BLaER1 (cell line): Measurements from ENCODE around the gene SLC29A4.
"Not testable (repeated sequence)": the region's sequence is repeated elsewhere in the genome, so short reads cannot be mapped to it uniquely, and the experiment has no call there.

Experiments used
- H3K27ac ChIP-seq: shearing (Covaris generic); formaldehyde crosslinking; 2 replicates; pipeline ENCODE4 v1.8.1; 2022
- H3K27me3 ChIP-seq: shearing (Covaris generic); formaldehyde crosslinking; 2 replicates; pipeline ENCODE4 v1.8.1; 2022
- H3K36me3 ChIP-seq: shearing (Covaris generic); formaldehyde crosslinking; 2 replicates; pipeline ENCODE4 v1.8.1; 2022
- H3K4me1 ChIP-seq: shearing (Covaris generic); formaldehyde crosslinking; 2 replicates; pipeline ENCODE4 v1.8.1; 2022
- H3K4me2 ChIP-seq: shearing (Covaris generic); formaldehyde crosslinking; 2 replicates; pipeline ENCODE4 v1.8.1; 2022
- H3K4me3 ChIP-seq: shearing (Covaris generic); formaldehyde crosslinking; 2 replicates; pipeline ENCODE4 v1.8.1; 2022
- H3K9ac ChIP-seq: shearing (Covaris generic); formaldehyde crosslinking; 2 replicates; pipeline ENCODE4 v1.8.1; 2022
- H3K9me3 ChIP-seq: shearing (Covaris generic); formaldehyde crosslinking; 2 replicates; pipeline ENCODE4 v1.8.1; 2022
- H4K20me1 ChIP-seq: shearing (Covaris generic); formaldehyde crosslinking; 2 replicates; pipeline ENCODE4 v1.8.1; 2022
- Cebpa-rat ChIP-seq: shearing (Covaris generic); IDR thresholded peaks from 2 replicates; pipeline ENCODE4 v1.8.1; 2022

SLC29A4 gene

DNA sequence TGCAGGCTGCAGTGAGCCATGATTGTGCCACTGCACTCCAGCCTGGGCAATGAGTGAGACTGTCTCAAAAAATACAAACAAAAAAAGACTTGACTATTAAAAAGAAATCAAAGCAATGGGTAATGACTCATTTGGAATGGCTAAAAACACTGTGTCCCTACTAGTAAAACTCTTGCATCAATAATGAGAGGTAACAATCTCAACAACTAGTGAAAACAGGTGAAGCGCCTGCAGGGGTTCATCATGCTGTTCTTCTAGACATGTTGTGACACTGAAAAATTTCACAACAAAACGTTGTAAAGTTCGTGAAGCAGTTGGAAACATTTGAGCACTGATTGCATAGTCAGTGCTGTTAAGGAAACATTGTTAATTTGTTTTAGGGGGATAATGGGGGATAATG lies 26.9 kb upstream of the SLC29A4 start:
- Histone ChIP-seq H3K27me3 (no peaks in the 10 kb centered on the region), H3K36me3 (no peaks in the 10 kb centered on the region), H3K4me1 (peaks cover 5% of the 10 kb centered on the region; the same call in 1 of the 2 replicates), H3K9me3 (no peaks in the 10 kb centered on the region), H3K9ac (no peak overlapping the region), H3K4me3 (no peak overlapping the region), H4K20me1 (no peaks in the 10 kb centered on the region), H3K27ac (no peak overlapping the region), H3K4me2 (no peak overlapping the region)
- no peak for TF ChIP-seq Cebpa-rat

DNA sequence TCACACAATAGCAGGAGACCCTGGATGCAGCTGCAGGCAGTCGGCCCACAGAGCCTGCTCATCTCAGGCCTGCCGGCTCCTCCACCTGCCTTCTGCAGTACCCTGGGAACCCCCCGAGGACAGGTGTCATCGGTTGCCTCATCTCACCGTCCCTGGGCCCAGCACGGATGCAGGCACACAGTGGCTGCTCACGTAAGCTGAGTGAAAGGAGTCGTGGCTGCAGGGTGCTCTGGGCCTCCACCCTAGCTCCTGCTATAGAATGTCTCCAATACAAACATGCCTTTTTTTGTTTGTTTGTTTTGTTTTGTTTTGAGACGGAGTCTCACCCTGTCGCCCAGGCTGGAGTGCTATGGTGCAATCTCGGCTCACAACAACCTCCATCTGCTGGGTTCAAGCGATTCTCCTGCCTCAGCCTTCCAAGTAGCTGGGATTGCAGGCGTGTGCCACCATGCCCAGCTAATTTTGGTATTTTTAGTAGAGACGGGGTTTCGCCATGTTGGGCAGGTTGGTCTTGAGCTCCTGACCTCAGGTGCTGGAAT lies 22.1 kb upstream of the SLC29A4 start:
- not testable (repeated sequence) for H3K4me3 ChIP-seq, H3K4me2 ChIP-seq, H3K9me3 ChIP-seq, H3K36me3 ChIP-seq, H4K20me1 ChIP-seq, H3K9ac ChIP-seq, H3K27ac ChIP-seq, H3K27me3 ChIP-seq
- H3K4me1 ChIP-seq = peaks cover 12% of the 10 kb centered on the region

DNA sequence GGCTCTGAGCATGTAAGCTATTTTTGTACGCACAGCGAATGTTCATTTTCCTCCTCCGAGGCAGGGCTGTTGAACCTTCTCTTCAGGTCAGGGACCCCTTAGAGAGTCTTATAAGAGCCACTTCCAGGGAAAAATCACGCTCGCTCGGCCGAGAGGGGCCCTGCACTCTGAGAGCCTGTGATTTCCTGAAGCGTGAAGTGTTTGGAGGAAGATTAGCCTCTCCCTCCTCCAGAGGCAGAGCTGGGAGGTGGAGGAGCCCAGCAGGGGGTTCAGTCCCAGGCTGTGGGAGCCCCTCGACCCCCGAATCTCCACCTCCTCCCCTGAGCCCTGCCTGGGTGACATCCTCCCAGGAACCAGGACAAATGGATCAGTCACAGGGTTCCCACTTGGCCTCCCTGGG lies 19.7 kb upstream of the SLC29A4 start:
- not testable (repeated sequence) for H3K4me2 ChIP-seq, H3K27me3 ChIP-seq, H3K9me3 ChIP-seq, H3K36me3 ChIP-seq, H3K27ac ChIP-seq, H4K20me1 ChIP-seq, H3K4me3 ChIP-seq, H3K9ac ChIP-seq
- peaks cover 18% of the 10 kb centered on the region for H3K4me1 ChIP-seq

DNA sequence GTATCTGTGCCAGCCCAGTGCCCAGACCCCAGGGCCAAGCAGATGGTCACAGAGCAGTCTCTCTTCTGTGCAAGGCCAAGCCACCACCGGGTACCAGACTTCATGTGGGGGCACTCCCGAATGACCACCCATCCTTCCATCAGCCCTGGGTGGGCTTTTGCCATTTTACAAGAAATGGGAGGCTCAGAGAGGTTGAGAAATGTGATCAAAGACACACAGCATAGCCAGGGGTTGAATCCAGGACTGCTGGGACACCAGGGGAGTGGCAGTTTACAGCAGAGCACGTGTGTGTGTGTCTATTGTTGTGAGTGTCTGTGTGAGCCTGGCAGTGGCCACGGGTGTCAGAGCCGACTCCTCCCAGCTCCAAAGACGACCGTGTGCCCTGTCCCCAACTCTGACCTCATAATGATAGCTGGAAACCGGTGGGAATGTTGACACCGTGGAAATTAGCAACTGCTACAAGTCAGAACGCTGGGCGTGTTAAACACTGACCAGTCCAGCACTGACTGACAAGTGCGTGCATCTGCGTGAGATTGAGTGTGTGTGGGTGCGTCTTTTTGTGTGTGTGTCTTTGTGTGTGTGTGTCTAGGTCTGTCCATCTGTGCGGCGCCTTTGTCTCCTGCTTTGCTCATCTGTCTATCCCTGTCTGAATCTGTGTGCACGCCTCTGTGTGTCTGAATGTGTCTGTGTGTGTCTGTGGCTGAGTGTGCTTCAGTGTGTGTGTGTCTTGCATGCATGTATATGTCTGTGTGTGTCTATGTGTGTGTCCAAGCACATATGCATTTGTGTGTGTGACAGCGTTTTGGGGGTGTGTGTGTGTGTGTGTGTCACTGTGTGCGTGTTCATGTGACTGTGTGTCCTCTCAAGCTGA lies 17.2 kb upstream of the SLC29A4 start:
- H3K27ac ChIP-seq = no peak overlapping the region
- H3K9ac ChIP-seq = no peak overlapping the region
- H3K4me3 ChIP-seq = no peak overlapping the region
- H3K36me3 ChIP-seq = no peaks in the 10 kb centered on the region
- H3K4me2 ChIP-seq = no peak overlapping the region
- peaks cover 14% of the 10 kb centered on the region for H3K4me1 ChIP-seq
- no peaks in the 10 kb centered on the region for H3K9me3 ChIP-seq
- H3K27me3 ChIP-seq = no peaks in the 10 kb centered on the region
- TF ChIP-seq Cebpa-rat = no peak
- no peaks in the 10 kb centered on the region for H4K20me1 ChIP-seq

DNA sequence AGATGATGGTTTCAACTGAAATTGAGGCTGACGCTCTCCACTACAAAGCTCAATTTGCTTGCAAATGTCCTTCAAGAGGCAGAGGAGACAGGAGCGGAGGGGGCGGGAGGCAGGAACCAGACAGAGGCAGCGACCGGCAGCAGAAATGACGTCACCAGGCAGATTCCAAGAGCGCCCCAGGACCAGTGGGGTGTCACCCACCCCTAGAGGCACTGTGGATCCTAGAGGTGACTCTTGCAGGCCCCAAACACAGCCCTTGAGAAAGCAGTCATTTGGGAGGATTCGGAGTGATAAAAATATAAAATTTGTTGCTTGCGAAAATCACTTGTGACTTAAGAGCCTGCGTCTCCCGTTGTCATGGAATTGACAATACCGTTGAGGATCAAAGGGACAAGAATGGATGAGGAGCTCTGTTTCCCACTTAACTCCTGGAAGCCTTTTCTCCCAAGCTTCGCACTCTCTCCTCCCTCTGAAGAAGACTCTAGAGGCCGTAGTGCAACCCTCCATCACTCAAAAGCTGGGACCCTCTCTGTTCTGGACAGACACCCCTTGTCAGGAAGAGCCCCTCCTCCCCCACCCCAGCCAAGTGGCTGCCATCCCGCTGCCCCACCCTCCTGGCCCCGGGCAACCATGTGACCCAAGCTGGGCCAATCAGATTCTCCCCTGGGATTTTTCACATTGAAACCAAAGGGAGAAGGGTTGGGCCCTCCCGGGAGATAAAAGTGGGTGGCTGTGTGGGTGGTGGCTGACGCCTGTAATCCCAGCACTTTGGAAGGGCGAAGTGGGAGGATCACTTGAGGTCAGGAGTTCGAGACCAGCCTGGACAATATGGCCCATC lies 16.3 kb upstream of the SLC29A4 start:
- Histone ChIP-seq H3K4me1 (peaks cover 11% of the 10 kb centered on the region), H3K4me3 (no peak overlapping the region), H3K9me3 (no peaks in the 10 kb centered on the region), H4K20me1 (no peaks in the 10 kb centered on the region), H3K4me2 (peak overlapping the region; percentile 17; the same call in 1 of the 2 replicates), H3K27ac (no peak overlapping the region), H3K36me3 (no peaks in the 10 kb centered on the region), H3K27me3 (no peaks in the 10 kb centered on the region), H3K9ac (no peak overlapping the region)
- TF ChIP-seq Cebpa-rat = no peak

DNA sequence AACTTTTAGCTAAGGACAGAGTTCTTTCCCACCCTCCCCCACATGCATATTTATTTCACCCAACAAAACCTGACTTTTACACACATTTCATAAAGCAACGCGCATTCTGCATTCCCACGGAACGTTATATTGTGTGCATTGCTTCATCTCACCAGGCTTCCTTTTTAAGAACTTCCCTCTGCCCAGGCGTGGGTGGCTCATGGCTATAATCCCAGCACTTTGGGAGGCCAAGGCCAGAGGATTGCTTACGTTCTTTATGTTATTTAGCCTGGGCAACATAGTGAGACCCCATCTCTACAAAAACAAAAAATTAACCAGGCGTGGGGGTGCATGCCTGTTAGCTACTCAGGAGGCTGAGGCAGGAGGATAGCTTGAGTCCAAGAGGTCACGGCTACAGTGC lies 14.9 kb upstream of the SLC29A4 start:
- not testable (repeated sequence) for H3K4me1 ChIP-seq, H3K27ac ChIP-seq, H3K36me3 ChIP-seq, H3K9me3 ChIP-seq, H3K9ac ChIP-seq, H3K27me3 ChIP-seq, H3K4me2 ChIP-seq, H3K4me3 ChIP-seq, H4K20me1 ChIP-seq

DNA sequence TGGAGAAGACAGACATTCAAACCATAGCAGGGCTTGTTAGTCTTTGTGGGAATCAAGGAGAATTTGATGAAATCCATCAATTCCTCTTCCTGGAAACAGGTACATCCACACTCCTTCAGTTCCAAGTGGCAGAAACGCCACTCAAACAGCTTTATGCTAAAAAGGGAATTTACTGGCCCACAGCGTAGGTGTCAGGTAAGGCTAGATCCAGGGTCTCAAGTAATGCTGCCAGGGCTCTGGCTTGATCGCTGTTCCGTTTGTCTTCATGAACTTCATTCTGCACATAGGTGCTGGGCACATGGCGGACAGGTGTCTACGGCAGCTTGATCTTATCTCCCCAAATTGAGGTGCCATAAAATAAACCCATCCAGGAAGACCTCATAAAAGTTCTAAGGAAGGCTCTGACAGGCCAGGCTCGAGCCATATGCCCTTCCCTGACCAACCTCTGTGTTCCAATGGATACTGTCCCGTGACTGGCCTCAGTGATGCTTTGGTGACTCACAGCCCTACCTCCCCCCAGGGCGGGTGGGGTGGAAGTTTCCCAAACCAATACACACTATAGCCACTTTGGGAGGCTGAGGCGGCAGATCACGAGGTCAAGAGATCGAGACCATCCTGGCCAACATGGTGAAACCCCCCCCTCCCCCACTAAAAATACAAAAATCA lies 12.6 kb upstream of the SLC29A4 start:
- H3K9ac ChIP-seq, H3K27ac ChIP-seq, H3K36me3 ChIP-seq, H4K20me1 ChIP-seq, H3K27me3 ChIP-seq, H3K4me3 ChIP-seq, H3K4me1 ChIP-seq, H3K4me2 ChIP-seq, H3K9me3 ChIP-seq: not testable (repeated sequence)

DNA sequence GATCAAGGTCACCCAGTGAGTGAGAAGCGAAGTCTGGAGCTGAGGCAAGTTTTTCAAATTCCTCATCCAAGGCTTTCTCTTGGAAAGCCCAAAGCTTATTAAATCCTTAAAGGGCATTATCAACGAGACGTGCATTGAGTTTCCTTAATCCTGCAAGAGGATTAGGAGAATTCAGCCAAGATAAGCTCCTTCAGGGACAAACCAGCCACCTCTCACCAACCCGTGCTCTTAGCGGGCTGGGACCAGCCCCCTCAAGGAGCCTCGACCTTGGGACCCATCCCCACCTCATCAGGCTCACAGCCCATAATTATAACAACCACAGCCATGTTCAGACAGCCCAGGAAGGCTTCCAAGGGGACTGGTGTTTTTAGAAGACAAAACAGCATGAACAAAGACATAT lies 12.0 kb upstream of the SLC29A4 start:
- Histone ChIP-seq H3K27me3 (no peaks in the 10 kb centered on the region), H3K36me3 (no peaks in the 10 kb centered on the region), H3K4me2 (no peak overlapping the region), H3K9me3 (no peaks in the 10 kb centered on the region), H3K9ac (no peak overlapping the region), H3K4me1 (peaks cover 7% of the 10 kb centered on the region; the same call in 1 of the 2 replicates), H4K20me1 (no peaks in the 10 kb centered on the region), H3K27ac (no peak overlapping the region), H3K4me3 (no peak overlapping the region)
- TF ChIP-seq Cebpa-rat = no peak

DNA sequence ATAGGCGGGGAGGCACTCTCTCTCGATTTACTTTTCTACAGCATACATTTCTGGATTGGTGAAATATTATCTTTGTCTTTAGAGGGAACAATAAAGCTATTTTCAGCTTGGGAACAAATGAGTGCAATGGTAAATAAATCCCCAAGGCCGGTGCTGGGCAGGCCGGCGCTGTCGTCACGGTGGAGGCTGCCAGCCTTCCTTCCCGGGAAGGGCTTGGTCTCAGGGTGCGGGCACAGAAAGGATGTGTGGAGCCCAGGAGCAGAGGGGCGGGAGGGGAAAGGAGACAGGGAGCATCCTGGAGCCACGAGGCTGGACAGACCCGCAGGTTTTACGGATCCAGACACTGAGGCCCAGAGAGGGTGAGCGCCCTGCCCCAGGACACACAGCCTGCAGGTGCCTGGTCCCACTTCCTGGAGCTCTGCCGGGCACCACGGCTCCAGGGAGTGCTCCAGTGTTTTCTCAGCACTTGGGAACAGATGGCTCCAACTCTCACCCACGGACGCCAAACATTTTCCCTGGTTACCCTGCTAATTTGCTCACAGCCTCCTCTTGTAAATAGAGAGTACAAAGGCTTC lies 8.8 kb upstream of the SLC29A4 start:
- not testable (repeated sequence) for H3K9ac ChIP-seq, H4K20me1 ChIP-seq, H3K4me1 ChIP-seq, H3K27me3 ChIP-seq, H3K4me3 ChIP-seq, H3K9me3 ChIP-seq, H3K27ac ChIP-seq, H3K4me2 ChIP-seq, H3K36me3 ChIP-seq
